Lung (tissue), 12 donors: Measurements from ENCODE around the gene KCNMB4. TPM values are rescaled to one million over a fixed set of nuclear protein-coding genes. Genes with fewer than 3 reads are reported as not detected.

Experiments used
- ATAC-seq: fragments of 200-7000 bp; cut with Tn5 transposase; one replicate; pipeline ENCODE4 v1.9.1; 2020; ENCODE audit warnings: moderate number of reproducible peaks; ENCODE audit not compliant: insufficient read depth, low FRiP score
- DNase-seq, 3 donors: peaks; one replicate each; pipeline ENCODE4 v3.0.0-alpha.2; 2013 to 2017
- H3K27ac ChIP-seq, 2 donors: one replicate each; pipeline ENCODE4 v1.5.1; 2013; ENCODE audit warnings: mild to moderate bottlenecking in 2 of 2, moderate library complexity in 2 of 2, control low read depth in 1 of 2, inconsistent platforms in 1 of 2, low read depth in 1 of 2, low read length in 1 of 2
- H3K27me3 ChIP-seq, 3 donors: one replicate each; pipeline ENCODE4 v1.5.1; 2013; ENCODE audit warnings: low read length in 2 of 3; ENCODE audit not compliant: control insufficient read depth in 3 of 3, insufficient read depth in 3 of 3
- H3K36me3 ChIP-seq, 4 donors: one replicate each; pipeline ENCODE4 v1.5.1; 2013; ENCODE audit warnings: low read length in 4 of 4, mild to moderate bottlenecking in 1 of 4, moderate library complexity in 1 of 4; ENCODE audit not compliant: control insufficient read depth in 4 of 4, insufficient read depth in 4 of 4
- H3K4me1 ChIP-seq, 5 donors: one replicate each; pipeline ENCODE4 v1.5.1; 2013; ENCODE audit warnings: low read length in 5 of 5, mild to moderate bottlenecking in 2 of 5, moderate library complexity in 1 of 5; ENCODE audit not compliant: control insufficient read depth in 5 of 5, insufficient read depth in 5 of 5
- H3K4me3 ChIP-seq: one replicate; pipeline ENCODE4 v1.5.1; 2013; ENCODE audit warnings: mild to moderate bottlenecking, control low read depth, moderate library complexity
- H3K9ac ChIP-seq, 2 donors: one replicate each; pipeline ENCODE4 v1.5.1; 2013; ENCODE audit warnings: low read length in 2 of 2, control low read depth in 1 of 2; ENCODE audit not compliant: insufficient read depth in 1 of 2
- H3K9me3 ChIP-seq, 4 donors: one replicate each; pipeline ENCODE4 v1.5.1; 2013; ENCODE audit warnings: low read length in 3 of 4, mild to moderate bottlenecking in 1 of 4, moderate library complexity in 1 of 4; ENCODE audit not compliant: control insufficient read depth in 4 of 4, insufficient read depth in 3 of 4
- WGBS, 2 donors: extraction: QIAGEN DNeasy Blood & Tissue Kit; methylation state at CpG; one replicate each; pipeline ENCODE4 v1.1.7; 2013; 5-methylcytosine and 5-hydroxymethylcytosine counted together
- polyA plus RNA-seq, 2 donors: library from polyadenylated mRNA; stranded (reverse); fragments of 200-250 nt; gene quantifications; one replicate each; pipeline ENCODE4 v1.2.1, GENCODE V29; 2013
- total RNA-seq, 2 donors: library from RNA; depleted of rRNA in 1 of 2; stranded (reverse); fragments of >200 nt in 1 of 2; gene quantifications; one replicate each; pipeline ENCODE4 v1.2.1, GENCODE V29; 2014 to 2021
- TF ChIP-seq, protein P1 (sequence below): IDR thresholded peaks from 2 replicates; pipeline ENCODE4 v1.5.1; 2012; ENCODE audit warnings: mild to moderate bottlenecking; ENCODE audit errors: control extremely low read depth, extremely low read depth
- donor health status: control.
- donor health status: control.
- donor health status: Bipolar disorder and iron deficiency.
- donor health status: healthy.
- donor health status: DM: yes; HTN: yes; CAD: no.

KCNMB4 gene
- total and polyA plus RNA-seq, 4 donors, result 1.6 to 8.7 (median 5.1) TPM

DNA sequence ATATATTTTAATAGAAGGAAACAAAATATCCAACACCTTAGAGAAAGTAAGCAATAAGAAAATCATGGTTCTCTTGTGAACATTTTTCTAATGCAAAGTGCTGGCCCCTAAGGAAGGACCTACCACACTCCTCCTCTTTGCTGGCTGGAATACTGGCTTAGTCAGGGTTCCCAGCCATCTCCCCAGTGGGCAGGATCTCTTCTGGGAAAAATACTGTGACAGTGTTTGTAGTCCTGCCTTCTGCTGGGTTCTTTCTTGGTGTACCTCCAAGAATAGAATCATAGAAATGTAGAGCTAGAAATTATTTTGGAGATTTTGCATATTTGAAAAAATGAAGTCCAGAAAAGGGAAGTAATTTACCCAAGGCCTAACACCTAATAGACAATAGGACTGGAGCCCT, 31.9 kb downstream of the KCNMB4 start:
- no peak overlapping the region for H3K9ac ChIP-seq
- TF ChIP-seq, protein P1, sequence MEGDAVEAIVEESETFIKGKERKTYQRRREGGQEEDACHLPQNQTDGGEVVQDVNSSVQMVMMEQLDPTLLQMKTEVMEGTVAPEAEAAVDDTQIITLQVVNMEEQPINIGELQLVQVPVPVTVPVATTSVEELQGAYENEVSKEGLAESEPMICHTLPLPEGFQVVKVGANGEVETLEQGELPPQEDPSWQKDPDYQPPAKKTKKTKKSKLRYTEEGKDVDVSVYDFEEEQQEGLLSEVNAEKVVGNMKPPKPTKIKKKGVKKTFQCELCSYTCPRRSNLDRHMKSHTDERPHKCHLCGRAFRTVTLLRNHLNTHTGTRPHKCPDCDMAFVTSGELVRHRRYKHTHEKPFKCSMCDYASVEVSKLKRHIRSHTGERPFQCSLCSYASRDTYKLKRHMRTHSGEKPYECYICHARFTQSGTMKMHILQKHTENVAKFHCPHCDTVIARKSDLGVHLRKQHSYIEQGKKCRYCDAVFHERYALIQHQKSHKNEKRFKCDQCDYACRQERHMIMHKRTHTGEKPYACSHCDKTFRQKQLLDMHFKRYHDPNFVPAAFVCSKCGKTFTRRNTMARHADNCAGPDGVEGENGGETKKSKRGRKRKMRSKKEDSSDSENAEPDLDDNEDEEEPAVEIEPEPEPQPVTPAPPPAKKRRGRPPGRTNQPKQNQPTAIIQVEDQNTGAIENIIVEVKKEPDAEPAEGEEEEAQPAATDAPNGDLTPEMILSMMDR, result no peak
- H3K4me3 ChIP-seq, result no peak overlapping the region
- H3K27ac ChIP-seq, result no peak overlapping the region
- H3K9me3 ChIP-seq, result no peaks in the 10 kb centered on the region
- peaks cover 0 to 16% (median 1%) of the 10 kb centered on the region in 5 donors for H3K4me1 ChIP-seq
- no peaks in the 10 kb centered on the region for H3K27me3 ChIP-seq
- ATAC-seq (no peak), DNase-seq (no peak)
- peaks cover 0 to 18% (median 4%) of the 10 kb centered on the region in 4 donors for H3K36me3 ChIP-seq

DNA sequence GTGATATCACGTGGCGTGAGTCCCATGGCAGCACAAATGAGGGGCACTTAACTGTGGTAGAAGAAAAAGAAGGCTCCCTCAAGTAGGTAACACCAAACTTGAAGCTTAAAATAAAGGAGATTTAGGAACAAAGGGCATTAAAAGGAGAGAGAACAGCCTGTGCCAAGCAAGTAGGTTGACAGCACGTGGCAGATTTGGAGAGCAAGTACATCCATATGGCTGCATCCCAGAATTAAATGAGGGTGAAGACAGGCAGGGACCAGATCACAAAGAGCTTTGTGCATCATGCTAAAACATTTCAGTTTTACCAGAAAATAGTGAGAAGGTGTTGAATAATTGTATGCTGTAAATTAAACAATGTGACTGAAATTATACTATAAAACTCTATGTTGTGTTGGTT, 32.8 kb downstream of the KCNMB4 start:
- TF ChIP-seq, protein P1, result no peak
- 91 to 96% methylated on average over 3 of the region's 3 CpGs for WGBS, 2 donors
- Histone ChIP-seq H3K9ac (no peak overlapping the region), H3K27ac (no peak overlapping the region), H3K9me3 (no peaks in the 10 kb centered on the region), H3K36me3 (peaks cover 0 to 18% (median 4%) of the 10 kb centered on the region in 4 donors), H3K4me1 (peaks cover 0 to 9% (median 1%) of the 10 kb centered on the region in 5 donors), H3K4me3 (no peak overlapping the region), H3K27me3 (no peaks in the 10 kb centered on the region)
- no peak for ATAC-seq
- DNase-seq, result no peak

DNA sequence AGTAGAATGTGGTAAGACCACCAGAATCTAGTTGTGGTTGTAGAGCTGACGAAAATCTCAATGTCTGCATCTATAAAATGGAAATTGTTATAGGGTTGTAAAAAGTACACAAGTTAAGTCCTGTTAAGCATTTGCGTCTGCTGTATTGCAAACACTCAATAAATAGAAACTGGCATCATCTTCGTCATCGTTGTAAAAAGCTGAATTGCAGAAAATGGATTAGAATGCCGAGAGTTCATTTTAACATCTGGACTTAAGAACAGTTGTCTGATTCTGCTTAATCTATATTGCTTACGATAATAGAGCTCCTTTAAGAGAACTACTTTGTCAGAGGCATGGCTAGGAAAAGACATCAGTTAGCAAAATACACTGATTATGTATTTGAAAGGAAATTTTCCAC, 33.2 kb downstream of the KCNMB4 start:
- Histone ChIP-seq H3K27me3 (no peaks in the 10 kb centered on the region), H3K36me3 (peaks cover 0 to 18% (median 4%) of the 10 kb centered on the region in 4 donors), H3K4me1 (peaks cover 0 to 8% (median 1%) of the 10 kb centered on the region in 5 donors), H3K4me3 (no peak overlapping the region), H3K9me3 (no peaks in the 10 kb centered on the region), H3K27ac (no peak overlapping the region), H3K9ac (peak overlapping the region in 1 of 2 donors; percentile 36)
- ATAC-seq (no peak), DNase-seq (peak in 2 of 3 donors; percentile 36 to 80)
- TF ChIP-seq, protein P1, result no peak
- 88 to 96% methylated on average over 6 of the region's 6 CpGs for WGBS, 2 donors

DNA sequence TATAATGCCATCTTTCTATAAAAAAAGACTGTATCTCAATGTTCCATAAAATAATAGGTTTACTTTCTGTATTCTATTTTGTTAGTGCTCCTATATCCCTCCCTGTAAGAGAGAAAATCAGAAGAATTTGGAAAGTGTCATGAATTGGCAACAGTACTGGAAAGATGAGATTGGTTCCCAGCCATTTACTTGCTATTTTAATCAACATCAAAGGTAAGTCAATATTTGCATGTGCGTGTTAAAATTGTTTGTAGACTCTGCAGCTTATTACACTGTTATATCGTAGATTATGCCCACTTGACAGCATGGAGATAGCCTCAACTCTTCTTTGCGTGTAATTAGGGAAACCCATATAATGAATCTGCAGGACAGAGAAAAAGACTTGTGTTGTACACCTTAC, 34.0 kb downstream of the KCNMB4 start:
- no peak overlapping the region for H3K9ac ChIP-seq
- H3K9me3 ChIP-seq, result no peaks in the 10 kb centered on the region
- DNase-seq, result no peak
- TF ChIP-seq, protein P1, result no peak
- peaks cover 0 to 18% (median 4%) of the 10 kb centered on the region in 4 donors for H3K36me3 ChIP-seq
- ATAC-seq, result no peak
- H3K27ac ChIP-seq, result no peak overlapping the region
- no peak overlapping the region for H3K4me3 ChIP-seq
- 80 to 89% methylated on average over 3 of the region's 3 CpGs for WGBS, 2 donors
- no peaks in the 10 kb centered on the region for H3K27me3 ChIP-seq
- peaks cover 0 to 8% (median 1%) of the 10 kb centered on the region in 5 donors for H3K4me1 ChIP-seq
